Measurements from ENCODE around the gene DHRS3.
A peak's percentile ranks its signal among the peaks of the same experiment; 100 is the strongest.

Gene DHRS3

GRCh38 chr1:12584900-12585525, 33.0 kb downstream of the DHRS3 start:
- TF ChIP-seq CTCF (conservative IDR thresholded peaks at IDR 0.05; ENCODE audit: low read depth): no peak
- ChIA-PET POLR2A (ENCODE audit: low non-redundant PET) (no interaction called here), CTCF (no interaction called here)
- DNase-seq (ENCODE audit: low spot score): no peak
- no peak overlapping the region for H3K27ac ChIP-seq

DNA sequence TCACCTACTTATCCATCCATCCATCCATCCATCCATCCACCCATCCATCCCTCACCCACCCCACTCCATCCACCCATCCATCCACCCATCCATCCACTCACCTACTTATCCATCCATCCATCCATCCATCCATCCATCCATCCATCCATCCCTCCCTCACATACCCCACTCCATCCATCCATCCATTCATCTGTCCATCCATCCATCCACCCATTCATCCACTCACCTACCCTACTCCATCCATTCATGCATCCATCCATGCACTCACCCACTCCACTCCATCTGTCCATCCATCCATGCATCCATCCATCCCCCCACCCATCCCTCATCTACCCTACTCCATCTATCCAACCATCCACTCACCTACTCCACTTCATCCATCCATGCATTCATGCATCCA, 34.5 kb downstream of the DHRS3 start:
- ChIA-PET CTCF (no interaction called here), POLR2A (ENCODE audit: low non-redundant PET) (no interaction called here)
- no peak for DNase-seq (ENCODE audit: low spot score)
- no peak for TF ChIP-seq CTCF (conservative IDR thresholded peaks at IDR 0.05; ENCODE audit: low read depth)
- no peak overlapping the region for H3K27ac ChIP-seq

DNA sequence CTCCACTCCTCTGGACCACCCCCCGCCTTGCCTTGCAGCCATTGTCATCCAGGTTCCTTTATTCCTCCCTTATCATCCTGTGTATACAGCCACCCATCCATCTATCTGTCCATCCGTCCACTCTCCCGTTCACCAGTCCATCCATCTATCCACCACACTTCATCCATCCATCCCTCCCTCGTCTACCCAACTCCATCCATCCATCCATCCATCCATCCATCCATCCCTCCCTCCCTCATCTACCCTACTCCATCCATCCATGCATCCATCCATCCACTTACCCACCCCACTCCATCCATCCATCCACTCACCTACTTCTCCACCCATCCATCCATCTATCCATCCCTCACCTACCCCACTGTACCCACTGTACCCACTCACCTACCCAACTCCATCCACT, 35.4 kb downstream of the DHRS3 start:
- H3K27ac ChIP-seq: no peak overlapping the region
- CTCF ChIA-PET: no interaction called here
- POLR2A ChIA-PET (ENCODE audit: low non-redundant PET): interaction anchor here (0.5 kb wide), 1 partner anchor 291 kb away, joined by 6 read pairs; no protein-coding TSS in a partner anchor
- TF ChIP-seq CTCF (conservative IDR thresholded peaks at IDR 0.05; ENCODE audit: low read depth): no peak
- no peak for DNase-seq (ENCODE audit: low spot score)

DNA sequence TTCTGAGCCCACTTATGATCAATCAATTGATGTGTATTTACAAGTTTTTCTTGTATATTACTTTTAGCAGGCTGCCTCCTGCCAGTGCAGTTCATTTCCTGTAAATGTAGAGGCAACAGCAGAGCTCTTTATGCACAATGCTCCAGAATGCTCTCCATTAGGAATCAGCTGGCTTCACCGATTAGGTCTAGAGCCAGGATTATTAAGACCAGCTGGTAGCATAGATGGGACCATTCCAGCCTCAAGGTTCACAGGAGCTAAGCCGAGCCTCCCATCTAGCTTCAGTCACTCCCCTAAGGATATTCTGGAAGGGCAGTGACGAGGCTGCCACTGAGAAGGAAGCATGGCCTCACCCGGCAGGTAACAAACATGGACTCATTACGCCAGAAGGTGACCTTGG, 36.8 kb downstream of the DHRS3 start:
- TF ChIP-seq CTCF (conservative IDR thresholded peaks at IDR 0.05; ENCODE audit: low read depth): no peak
- CTCF ChIA-PET: no interaction called here
- POLR2A ChIA-PET (ENCODE audit: low non-redundant PET): no interaction called here

DNA sequence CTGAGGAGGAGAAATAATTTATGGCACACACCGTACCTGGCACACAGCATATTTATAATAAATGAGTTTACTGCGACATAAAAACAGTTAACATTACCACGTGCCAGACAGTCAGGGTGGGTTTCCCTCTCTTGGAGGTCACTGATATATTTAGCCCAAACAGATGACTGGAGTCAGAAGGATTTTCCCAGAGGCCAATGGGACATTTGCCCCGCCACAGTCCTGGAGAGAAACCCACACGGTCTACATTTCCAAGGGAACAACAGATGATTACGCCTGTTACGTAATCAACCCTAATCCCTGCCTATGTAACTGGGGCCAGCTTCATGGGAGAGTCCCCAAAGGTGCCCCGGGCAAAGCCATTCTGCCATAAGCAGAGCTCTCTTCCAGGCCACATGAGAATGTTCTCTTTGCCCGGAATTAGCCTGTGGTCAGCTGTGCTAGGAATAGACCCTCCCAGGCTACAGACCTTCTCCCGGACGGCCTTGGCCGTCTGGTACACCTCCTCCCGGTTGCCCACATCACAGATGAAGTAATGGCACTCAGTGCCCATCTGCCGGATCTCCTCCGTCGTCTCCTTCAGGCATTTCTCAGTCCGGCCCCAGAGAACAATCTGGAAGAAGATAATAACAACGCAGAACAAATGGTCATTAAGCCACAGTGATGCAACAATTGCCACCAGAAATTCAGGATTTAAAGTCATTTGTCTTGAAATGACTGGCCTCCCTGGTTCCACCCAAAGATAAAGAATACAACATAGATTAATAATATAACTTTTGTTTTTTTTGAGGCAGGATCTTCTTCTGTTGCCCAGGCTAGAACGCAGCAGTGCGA, 37.7 kb downstream of the DHRS3 start:
- 0 out of 2 replicates have a peak overlapping the region, but pooled peaks have one; percentile 22 for H3K27ac ChIP-seq
- ChIA-PET POLR2A (ENCODE audit: low non-redundant PET) (no interaction called here), CTCF (no interaction called here)
- TF ChIP-seq CTCF (conservative IDR thresholded peaks at IDR 0.05; ENCODE audit: low read depth): no peak
- no peak for DNase-seq (ENCODE audit: low spot score)

More for the DNA sequence above, 36.8 kb downstream of the DHRS3 start:
- no peak overlapping the region for H3K27ac ChIP-seq
- no peak for DNase-seq (ENCODE audit: low spot score)

- no peak for TF ChIP-seq CTCF (conservative IDR thresholded peaks at IDR 0.05; ENCODE audit: low read depth)
- CTCF ChIA-PET: no interaction called here
- H3K27ac ChIP-seq: no peak overlapping the region
- no peak for DNase-seq (ENCODE audit: low spot score)
- POLR2A ChIA-PET (ENCODE audit: low non-redundant PET): no interaction called here
These were observed 39.1 kb downstream of the DHRS3 start for GRCh38 chr1:12578860-12579422.

Data from RWPE1 (cell line).